K562 treated with DMSO at 1 percent for 48 hours (cell line): Measurements from ENCODE around the gene EPB41L2. TPM values are rescaled to one million over a fixed set of nuclear protein-coding genes. Genes with fewer than 3 reads are reported as not detected.

Source experiments
- total RNA-seq: library from RNA; unstranded; fragments of 300-600 nt; gene quantifications from 2 replicates; pipeline ENCODE4 v1.2.3, GENCODE V29; 2022; ENCODE audit warnings: low replicate concordance; ENCODE audit errors: extremely low read depth

Gene EPB41L2
- total RNA-seq: not detected in 2 replicates

GRCh38 chr6:131063028-131063763 is at the start of gene EPB41L2:
EPB41L2 (minus strand) TSS chr6:131063245; CDS start chr6:130956485, 106,760 bp downstream.

GRCh38 chr6:130827247-130828149 is 235.5 kb downstream of the EPB41L2 start, which contains the start of gene SMLR1:
SMLR1 (plus strand) TSS chr6:130827406; CDS start chr6:130827414, 8 bp downstream.

Other genes starting within 250 kb of the EPB41L2 start
- not detected in 2 replicates for gene SMLR1, start 235.8 kb downstream of the EPB41L2 start, total RNA-seq
- not detected in 2 replicates for gene AKAP7, start 72.2 kb upstream of the EPB41L2 start, total RNA-seq